T-cell (primary cell): ENCODE measurements around the gene GPNMB. TPM values are rescaled to one million over a fixed set of nuclear protein-coding genes. Genes with fewer than 3 reads are reported as not detected.

Source experiments
- ATAC-seq, 4 experiments: fragments of 200-7000 bp in 3 of 4; fragments of 150-1000 bp in 1 of 4; cut with Tn5 transposase; replicated peaks in 1 of 4; 1 replicate in 3 of 4; 2 replicates in 1 of 4; pipeline ENCODE4 v1.10.0; 2021; ENCODE audit warnings: moderate library complexity in 3 of 4, mild to moderate bottlenecking in 2 of 4, moderate number of reproducible peaks in 1 of 4
- CTCF ChIA-PET, 2 donors: fragments of 300-600 bp; sonication (Branson Sonifier 250); formaldehyde crosslinking; loops; one replicate each; lab custom pipeline; 2022; ENCODE audit warnings: antibody characterized with exemption in 2 of 2; lab: Charles Lee
- POLR2A ChIA-PET, 2 donors: fragments of 300-600 bp; sonication (Branson Sonifier 250); formaldehyde crosslinking; loops; one replicate each; lab custom pipeline; 2022; ENCODE audit warnings: antibody characterized with exemption in 2 of 2; lab: Charles Lee
- DNase-seq, 35 experiments: peaks; one replicate each; pipeline versions ENCODE4 v3.0.0 to v3.0.0-alpha.2; 2013 to 2023
- H3K27ac ChIP-seq: one replicate; pipeline ENCODE4 v1.5.1; 2013; ENCODE audit warnings: low read length
- H3K27me3 ChIP-seq, 2 experiments: replicated peaks in 1 of 2; 1 replicate in 1 of 2; 2 replicates in 1 of 2; pipeline versions ENCODE4 v1.6.1 to v1.7.0; 2013; ENCODE audit warnings: low read length in 1 of 2, mixed read lengths in 1 of 2; ENCODE audit not compliant: control insufficient read depth in 2 of 2, insufficient read depth in 2 of 2; ENCODE audit errors: extremely low read depth in 1 of 2
- H3K36me3 ChIP-seq, 2 donors: 1 replicate in 1 of 2; 2 replicates in 1 of 2; pipeline versions ENCODE4 v1.6.1 to v1.7.0; 2013; ENCODE audit warnings: low read length in 1 of 2; ENCODE audit not compliant: control insufficient read depth in 2 of 2, insufficient read depth in 1 of 2; ENCODE audit errors: extremely low read depth in 1 of 2
- H3K4me1 ChIP-seq, 2 experiments: 1 replicate in 1 of 2; 2 replicates in 1 of 2; pipeline versions ENCODE4 v1.6.1 to v1.7.0; 2013; ENCODE audit warnings: low read length in 2 of 2, mixed read lengths in 1 of 2; ENCODE audit not compliant: insufficient read depth in 2 of 2, control insufficient read depth in 1 of 2; ENCODE audit errors: extremely low read depth in 1 of 2
- H3K4me3 ChIP-seq, 2 donors: 1 replicate in 1 of 2; 2 replicates in 1 of 2; pipeline versions ENCODE4 v1.5.1 to v1.7.0; 2013; ENCODE audit warnings: mild to moderate bottlenecking in 2 of 2, low read length in 1 of 2, moderate library complexity in 1 of 2; ENCODE audit not compliant: control insufficient read depth in 1 of 2; ENCODE audit errors: extremely low read depth in 1 of 2
- H3K9me3 ChIP-seq: 2 replicates; pipeline ENCODE4 v1.7.0; 2013
- H3K27ac Mint-ChIP-seq, 2 donors: one replicate each; pipeline ENCODE4 v1.8.0; 2020 to 2021; ENCODE audit warnings: mild to moderate bottlenecking in 2 of 2, mixed read lengths in 2 of 2
- H3K27me3 Mint-ChIP-seq, 2 donors: one replicate each; pipeline ENCODE4 v1.8.0; 2021 to 2022; ENCODE audit warnings: mixed read lengths in 2 of 2
- H3K36me3 Mint-ChIP-seq: one replicate; pipeline ENCODE4 v1.8.0; 2021; ENCODE audit warnings: mixed read lengths
- H3K4me1 Mint-ChIP-seq, 3 donors: one replicate each; pipeline ENCODE4 v1.8.0; 2020 to 2022; ENCODE audit warnings: mixed read lengths in 3 of 3, mild to moderate bottlenecking in 1 of 3
- H3K4me3 Mint-ChIP-seq, 3 donors: one replicate each; pipeline ENCODE4 v1.8.0; 2020 to 2022; ENCODE audit warnings: mild to moderate bottlenecking in 3 of 3, mixed read lengths in 3 of 3, moderate library complexity in 3 of 3
- H3K9me3 Mint-ChIP-seq, 3 donors: one replicate each; pipeline ENCODE4 v1.8.0; 2020 to 2022; ENCODE audit warnings: mixed read lengths in 3 of 3
- WGBS: methylation state at CpG from one replicate; pipeline ENCODE4 v1.1.5; 2013; ENCODE audit warnings: missing lambda C conversion rate; ENCODE audit not compliant: insufficient coverage; 5-methylcytosine and 5-hydroxymethylcytosine counted together
- total RNA-seq, 35 experiments: library from RNA in 6 of 35; stranded (reverse) in 6 of 35; fragments of 120-200 nt in 1 of 35; gene quantifications; one replicate each; pipeline versions ENCODE4 v1.2.1 to v1.2.4 and lab custom pipeline; 2013 to 2026

Gene GPNMB
- total RNA-seq, 5 donors from 2014 or later (not counting 1 experiment from before 2014, with no cell fraction given): 0.76 to 1.4 (median 0.82) TPM; not detected in 2

DNA sequence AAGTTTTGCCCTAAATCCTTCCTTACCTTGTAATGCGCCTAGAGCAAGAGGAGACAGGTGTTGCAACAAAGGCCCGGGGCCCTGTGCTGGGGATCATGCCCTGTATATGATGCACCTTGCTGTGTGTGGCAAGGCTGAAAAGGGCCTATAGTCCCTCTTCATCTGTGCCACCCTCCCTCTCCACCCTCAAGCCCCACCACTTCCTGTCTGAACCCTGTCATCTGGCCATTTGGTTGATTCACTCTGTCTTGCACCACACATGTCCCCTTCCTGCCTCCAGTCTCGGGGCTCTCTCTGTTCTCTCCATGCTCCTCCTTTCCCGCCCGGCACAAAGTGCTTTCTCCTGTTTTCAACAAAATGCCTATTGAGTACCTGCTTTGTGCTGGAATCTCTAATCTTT is 41.0 kb downstream of the GPNMB start:
- peak in 1 of 4 experiments; percentile 33 for ATAC-seq
- Histone ChIP-seq H3K4me1 (peaks cover 0 to 15% of the 10 kb centered on the region in 2 experiments), H3K9me3 (no peaks in the 10 kb centered on the region), H3K27ac (no peak overlapping the region), H3K4me3 (no peak overlapping the region), H3K27me3 (no peaks in the 10 kb centered on the region), H3K36me3 (no peaks in the 10 kb centered on the region)
- Mint-ChIP-seq H3K9me3 (no peaks in the 10 kb centered on the region), H3K36me3 (no peaks in the 10 kb centered on the region), H3K27ac (no peak overlapping the region), H3K4me1 (peaks cover 10 to 19% (median 17%) of the 10 kb centered on the region in 3 donors), H3K27me3 (no peaks in the 10 kb centered on the region), H3K4me3 (no peak overlapping the region)
- no peak for DNase-seq
- POLR2A ChIA-PET: no interaction called here
- 70% methylated on average over 3 of the region's 5 CpGs for WGBS
- CTCF ChIA-PET: no interaction called here

DNA sequence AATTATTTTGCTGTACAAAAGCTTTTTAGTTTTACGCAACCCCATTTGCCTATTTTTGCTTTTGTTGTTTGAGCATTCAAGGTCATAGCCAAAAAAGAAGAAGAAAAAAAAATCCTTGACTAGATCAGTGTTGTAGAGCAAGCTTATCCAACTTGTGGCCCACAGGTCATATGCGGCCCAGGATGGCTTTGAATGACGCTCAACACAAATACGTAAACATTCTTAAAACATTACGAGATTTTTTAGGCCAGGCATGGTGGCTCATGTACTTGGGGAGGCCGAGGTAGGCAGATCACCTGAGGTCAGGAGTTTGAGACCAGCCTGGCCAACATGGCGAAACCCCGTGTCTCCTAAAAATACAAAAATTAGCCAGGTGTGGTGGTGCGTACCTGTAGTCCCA is 44.4 kb downstream of the GPNMB start:
- no peak for ATAC-seq
- Mint-ChIP-seq H3K27ac (no peak overlapping the region), H3K4me1 (peaks cover 10 to 19% (median 17%) of the 10 kb centered on the region in 3 donors), H3K4me3 (no peak overlapping the region), H3K27me3 (no peaks in the 10 kb centered on the region), H3K9me3 (no peaks in the 10 kb centered on the region), H3K36me3 (no peaks in the 10 kb centered on the region)
- Histone ChIP-seq H3K4me3 (no peak overlapping the region), H3K9me3 (no peaks in the 10 kb centered on the region), H3K27ac (no peak overlapping the region), H3K27me3 (peaks cover 0 to 5% of the 10 kb centered on the region in 2 experiments), H3K36me3 (no peaks in the 10 kb centered on the region), H3K4me1 (peaks cover 0 to 15% of the 10 kb centered on the region in 2 experiments)
- 97% methylated on average over 7 of the region's 9 CpGs for WGBS
- ChIA-PET CTCF (interaction anchor here in 1 of 2 donors (0.6 kb wide), 1 partner anchor 9 kb away, joined by 5 read pairs; no protein-coding TSS in a partner anchor), POLR2A (no interaction called here)
- DNase-seq: no peak

DNA sequence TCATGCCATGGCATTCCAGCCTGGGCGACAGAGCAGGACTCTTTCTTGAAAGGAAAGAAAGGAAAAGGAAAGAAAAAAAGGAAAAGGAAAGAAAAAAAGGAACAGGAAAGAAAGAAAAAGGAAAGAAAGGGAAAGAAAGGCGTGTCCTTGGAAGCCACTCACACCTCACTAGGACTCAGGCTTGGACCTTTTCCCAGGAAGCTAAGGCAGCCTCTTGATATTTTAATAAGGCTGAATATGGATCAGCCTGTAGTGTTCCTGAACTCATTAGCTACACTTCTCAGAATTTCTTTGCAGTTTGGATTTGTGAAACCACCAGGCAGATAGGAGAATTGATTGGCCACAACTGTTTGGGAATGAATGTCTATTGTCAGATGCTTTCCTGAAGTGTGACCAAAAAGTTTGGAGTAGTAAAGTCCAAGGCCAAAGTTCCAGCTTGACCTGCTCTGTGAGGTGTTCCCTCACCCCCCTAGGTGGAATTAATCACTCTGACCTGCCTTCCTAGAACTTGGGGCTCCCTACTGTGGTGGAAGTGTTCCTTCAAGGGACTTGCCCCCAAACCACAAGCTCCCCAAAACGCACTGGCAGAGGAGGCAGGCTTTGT is 45.5 kb downstream of the GPNMB start:
- Histone ChIP-seq H3K9me3 (no peaks in the 10 kb centered on the region), H3K27ac (no peak overlapping the region), H3K4me1 (peaks cover 0 to 15% of the 10 kb centered on the region in 2 experiments), H3K27me3 (peaks cover 0 to 5% of the 10 kb centered on the region in 2 experiments), H3K4me3 (no peak overlapping the region), H3K36me3 (no peaks in the 10 kb centered on the region)
- no peaks in the 10 kb centered on the region for H3K27me3 Mint-ChIP-seq
- no CpG with 5 or more reads among the region's 3 CpGs for WGBS
- no peak overlapping the region for H3K27ac Mint-ChIP-seq
- H3K36me3 Mint-ChIP-seq: no peaks in the 10 kb centered on the region
- peaks cover 10 to 19% (median 17%) of the 10 kb centered on the region in 3 donors for H3K4me1 Mint-ChIP-seq
- ChIA-PET POLR2A (no interaction called here), CTCF (interaction anchor here (0.6 to 0.7 kb wide), 2 partner anchors 10 to 20 kb away, joined by 3 to 5 read pairs; no protein-coding TSS in a partner anchor)
- DNase-seq (no peak), ATAC-seq (no peak)
- no peaks in the 10 kb centered on the region for H3K9me3 Mint-ChIP-seq
- no peak overlapping the region for H3K4me3 Mint-ChIP-seq

- CTCF ChIA-PET: interaction anchor here in 1 of 2 donors (0.7 kb wide), 1 partner anchor 21 kb away, joined by 3 read pairs; no protein-coding TSS in a partner anchor
Observed at GRCh38 chr7:23292623-23293022, 46.0 kb downstream of the GPNMB start.

GRCh38 chr7:23293500-23294073 is 47.0 kb downstream of the GPNMB start:
- ATAC-seq: no peak
- POLR2A ChIA-PET: interaction anchor here in 1 of 2 donors (0.6 kb wide), 1 partner anchor 237 kb away, joined by 4 read pairs; no protein-coding TSS in a partner anchor

More at GRCh38 chr7:23292623-23293022, 46.0 kb downstream of the GPNMB start:
- H3K27ac Mint-ChIP-seq: no peak overlapping the region
- Histone ChIP-seq H3K9me3 (no peaks in the 10 kb centered on the region), H3K4me1 (peaks cover 0 to 13% of the 10 kb centered on the region in 2 experiments), H3K27me3 (peaks cover 0 to 5% of the 10 kb centered on the region in 2 experiments), H3K4me3 (no peak overlapping the region), H3K36me3 (no peaks in the 10 kb centered on the region), H3K27ac (no peak overlapping the region)
- peaks cover 10 to 17% (median 15%) of the 10 kb centered on the region in 3 donors for H3K4me1 Mint-ChIP-seq
- H3K4me3 Mint-ChIP-seq: no peak overlapping the region
- DNase-seq: no peak
- WGBS: no CpG with 5 or more reads among the region's 4 CpGs
- H3K9me3 Mint-ChIP-seq: no peaks in the 10 kb centered on the region
- no peaks in the 10 kb centered on the region for H3K36me3 Mint-ChIP-seq
- POLR2A ChIA-PET: no interaction called here
- no peak for ATAC-seq
- H3K27me3 Mint-ChIP-seq: no peaks in the 10 kb centered on the region

GRCh38 chr7:23294549-23295400 is 48.2 kb downstream of the GPNMB start:
- Mint-ChIP-seq H3K36me3 (no peaks in the 10 kb centered on the region), H3K9me3 (no peaks in the 10 kb centered on the region), H3K4me1 (peaks cover 16 to 18% (median 17%) of the 10 kb centered on the region in 3 donors), H3K27me3 (no peaks in the 10 kb centered on the region), H3K27ac (no peak overlapping the region), H3K4me3 (no peak overlapping the region)
- Histone ChIP-seq H3K9me3 (no peaks in the 10 kb centered on the region), H3K36me3 (no peaks in the 10 kb centered on the region), H3K27ac (no peak overlapping the region), H3K27me3 (peaks cover 0 to 5% of the 10 kb centered on the region in 2 experiments), H3K4me1 (peaks cover 5 to 15% of the 10 kb centered on the region in 2 experiments), H3K4me3 (no peak overlapping the region)
- WGBS: 65% methylated on average over 3 of the region's 6 CpGs
- CTCF ChIA-PET: interaction anchor here in 1 of 2 donors (0.8 to 1.3 kb wide), 4 partner anchors 8 to 64 kb away, joined by 5 to 6 read pairs (median 5); no protein-coding TSS in a partner anchor
- POLR2A ChIA-PET: interaction anchor here (0.6 to 0.7 kb wide), 3 partner anchors 18 to 236 kb away, joined by 3 to 4 read pairs (median 3); no protein-coding TSS in a partner anchor
- ATAC-seq: no peak
- DNase-seq: no peak

More at GRCh38 chr7:23293500-23294073, 47.0 kb downstream of the GPNMB start:
- Histone ChIP-seq H3K27ac (no peak overlapping the region), H3K27me3 (peaks cover 0 to 5% of the 10 kb centered on the region in 2 experiments), H3K4me1 (peaks cover under 1 to 14% of the 10 kb centered on the region in 2 experiments), H3K36me3 (no peaks in the 10 kb centered on the region), H3K9me3 (no peaks in the 10 kb centered on the region), H3K4me3 (no peak overlapping the region)
- Mint-ChIP-seq H3K27ac (no peak overlapping the region), H3K4me1 (peaks cover 8 to 15% (median 13%) of the 10 kb centered on the region in 3 donors), H3K36me3 (no peaks in the 10 kb centered on the region), H3K4me3 (no peak overlapping the region), H3K27me3 (no peaks in the 10 kb centered on the region), H3K9me3 (no peaks in the 10 kb centered on the region)
- no peak for DNase-seq
- WGBS: 96% methylated on average over 5 of the region's 12 CpGs
- CTCF ChIA-PET: no interaction called here
